NCI-H2171 treated with DMSO at 0.1 percent for 48 hours (cell line): ENCODE measurements around the gene RBM47.
"Not testable (repeated sequence)": the region's sequence is repeated elsewhere in the genome, so short reads cannot be mapped to it uniquely, and the experiment has no call there.

Experiments used
- DNase-seq: peaks from one replicate; lab custom pipeline; 2025; lab: John Stamatoyannopoulos, UW

The RBM47 gene

DNA sequence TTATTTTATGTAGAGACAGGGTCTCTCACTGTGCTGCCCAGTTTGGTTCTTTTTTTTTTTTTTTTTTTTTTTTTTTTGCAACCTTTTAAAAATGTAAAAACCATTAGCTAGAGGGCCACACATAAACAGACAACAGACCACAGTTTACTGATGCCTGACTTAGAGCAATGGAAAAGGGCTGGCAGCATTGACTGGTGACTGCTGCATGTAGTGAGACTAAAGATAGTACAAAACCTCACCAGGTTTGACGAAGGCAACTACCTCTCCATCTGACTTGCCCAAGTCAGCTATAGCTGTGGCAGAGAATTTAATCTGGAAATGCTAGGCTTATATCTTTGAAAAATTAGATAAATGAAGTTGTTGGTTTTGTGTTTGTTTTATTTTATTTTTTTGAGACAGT lies 102.9 kb downstream of the RBM47 start:
- no peak for DNase-seq

DNA sequence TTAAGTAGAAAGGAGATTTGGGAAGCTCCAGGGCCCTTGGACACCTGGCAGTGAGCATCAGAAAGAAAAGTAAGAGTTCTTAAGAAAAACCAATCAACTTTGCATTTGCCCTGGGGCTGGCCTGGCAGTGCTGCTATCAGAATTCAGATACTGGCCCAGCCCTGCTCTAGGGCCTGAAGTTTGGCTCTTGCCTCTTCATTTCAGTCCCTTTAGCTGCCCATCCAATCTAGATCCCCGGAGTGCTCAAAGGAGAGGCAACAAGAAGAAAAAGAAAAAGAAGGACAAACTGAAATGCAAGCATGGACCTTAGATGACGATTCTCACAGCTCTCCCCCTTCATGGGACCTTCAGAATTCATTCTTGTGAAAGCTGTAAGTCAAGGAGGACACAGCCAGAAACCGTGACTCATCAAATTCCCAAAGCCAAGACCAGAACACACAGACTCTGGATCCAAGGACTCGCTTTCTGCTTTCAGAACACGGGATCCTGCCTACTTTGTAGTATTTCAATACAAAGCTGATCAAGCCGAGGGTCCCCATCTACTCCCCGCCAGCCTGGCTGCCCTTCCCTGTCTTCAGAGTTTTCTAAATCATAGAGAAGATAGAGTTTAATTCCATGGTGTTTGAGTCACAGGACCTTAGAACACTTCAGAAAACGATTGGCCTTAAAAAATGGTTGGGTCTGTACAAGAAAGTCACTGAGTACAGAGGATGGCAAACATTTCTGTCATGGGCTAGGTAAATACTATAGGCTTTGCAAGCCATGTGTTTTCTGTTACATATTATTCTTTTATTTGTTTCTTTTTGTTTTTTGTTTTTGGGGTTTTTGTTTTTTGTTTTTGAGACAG lies 103.7 kb downstream of the RBM47 start:
- no peak for DNase-seq

DNA sequence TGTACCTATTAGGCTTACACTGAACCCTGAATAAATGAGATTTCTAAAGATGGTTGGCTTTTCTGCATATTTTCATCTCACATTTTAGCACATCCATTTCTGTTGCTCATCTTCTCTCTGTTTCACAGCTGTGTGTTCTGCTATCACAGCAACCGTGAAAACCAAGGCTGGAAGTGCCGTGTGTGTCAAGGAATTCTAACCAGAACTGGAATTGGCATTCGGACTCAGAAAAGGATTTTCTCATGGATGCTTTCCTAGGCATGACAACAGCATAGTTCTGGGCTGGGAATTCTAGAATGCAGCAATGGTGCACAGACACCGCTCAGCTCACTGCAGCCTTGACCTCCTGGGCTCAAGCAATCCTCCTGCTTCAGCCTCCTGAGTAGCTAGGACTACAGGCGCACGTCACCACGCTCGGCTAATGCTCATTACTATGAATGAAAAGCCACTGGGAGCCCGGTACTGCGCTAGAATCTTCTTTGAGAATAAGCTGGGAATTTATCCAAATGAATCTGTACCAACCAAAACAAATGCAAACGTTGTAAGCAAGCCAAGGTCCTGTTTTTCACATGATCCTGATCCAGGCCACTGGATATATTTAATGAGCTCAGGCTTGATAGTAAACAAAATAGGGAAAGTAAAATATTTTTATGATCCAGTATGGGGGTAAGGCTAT lies 105.2 kb downstream of the RBM47 start:
- DNase-seq, result no peak

DNA sequence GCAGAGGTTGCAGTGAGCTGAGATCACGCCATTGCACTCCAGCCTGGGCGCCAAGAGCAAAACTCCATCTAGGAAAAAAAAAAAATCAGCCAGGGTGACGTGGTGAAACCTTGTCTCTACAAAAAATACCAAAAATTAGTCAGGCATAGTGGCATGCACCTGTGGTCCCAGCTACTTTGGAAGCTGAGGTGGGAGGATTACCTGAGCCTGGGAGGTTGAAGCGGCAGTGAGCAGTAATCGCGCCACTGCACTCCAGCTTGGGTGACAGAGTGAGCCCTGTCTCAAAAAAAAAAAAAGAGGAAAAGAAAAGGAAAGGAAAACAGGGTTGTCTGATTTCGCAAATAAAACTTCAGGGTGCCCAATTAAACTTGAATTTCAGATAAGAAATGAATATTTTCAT lies 106.1 kb downstream of the RBM47 start:
- DNase-seq, result peak; percentile 13

DNA sequence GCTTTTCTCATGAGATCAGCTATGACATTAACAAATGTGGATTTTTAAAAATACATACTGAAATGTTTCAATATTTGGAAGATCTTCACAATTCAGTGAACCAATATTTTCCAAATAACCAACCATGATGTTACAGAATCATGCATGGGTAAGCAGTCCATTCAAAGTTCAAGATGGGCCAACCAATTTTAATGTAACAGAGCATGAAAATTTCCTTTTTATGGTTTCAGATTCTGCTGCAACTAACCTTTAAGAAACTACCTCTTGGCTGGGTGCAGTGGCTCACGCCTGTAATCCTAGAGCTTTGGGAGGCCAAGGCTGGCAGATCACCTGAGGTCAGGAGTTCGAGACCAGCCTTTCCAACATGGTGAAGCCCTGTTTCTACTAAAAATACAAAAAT lies 107.7 kb downstream of the RBM47 start:
- DNase-seq, result no peak

DNA sequence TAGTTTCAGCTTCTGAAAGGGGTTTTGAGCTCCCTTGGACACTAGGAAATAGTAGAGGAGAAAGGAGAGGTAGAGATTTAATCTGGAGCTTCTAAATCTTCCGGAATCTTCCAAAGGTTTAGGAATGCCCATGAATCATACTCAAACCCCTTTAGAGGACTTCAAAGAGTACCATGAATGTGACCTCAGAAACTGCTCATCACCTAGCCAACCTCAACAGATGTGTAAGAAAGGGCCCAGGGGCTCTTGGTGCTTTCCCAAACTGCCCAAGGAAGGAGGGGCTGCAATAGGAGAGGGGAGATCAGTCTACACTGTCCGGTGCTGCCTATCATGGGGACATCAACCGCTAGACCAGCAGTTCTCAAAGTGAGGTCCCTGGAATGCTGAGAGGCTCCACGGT lies 109.1 kb downstream of the RBM47 start:
- DNase-seq, result no peak

DNA sequence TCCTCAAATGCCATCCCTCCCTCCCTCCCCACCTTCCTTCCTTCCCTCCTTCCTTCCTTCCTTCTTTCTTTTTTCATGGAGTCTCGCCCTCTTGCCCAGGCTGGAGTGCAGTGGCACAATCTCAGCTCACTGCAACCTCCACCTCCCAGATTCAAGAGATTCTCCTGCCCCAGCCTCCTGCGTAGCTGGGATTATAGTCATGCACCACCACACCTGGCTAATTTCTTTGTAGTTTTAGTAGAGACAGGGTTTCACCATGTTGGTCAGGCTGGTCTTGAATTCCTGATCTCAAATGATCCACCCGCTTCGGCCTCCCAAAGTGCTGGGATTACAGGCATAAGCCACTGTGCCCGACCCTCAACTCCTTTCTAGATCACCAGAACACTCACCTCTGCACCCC lies 112.6 kb downstream of the RBM47 start:
- DNase-seq, result not testable (repeated sequence)

DNA sequence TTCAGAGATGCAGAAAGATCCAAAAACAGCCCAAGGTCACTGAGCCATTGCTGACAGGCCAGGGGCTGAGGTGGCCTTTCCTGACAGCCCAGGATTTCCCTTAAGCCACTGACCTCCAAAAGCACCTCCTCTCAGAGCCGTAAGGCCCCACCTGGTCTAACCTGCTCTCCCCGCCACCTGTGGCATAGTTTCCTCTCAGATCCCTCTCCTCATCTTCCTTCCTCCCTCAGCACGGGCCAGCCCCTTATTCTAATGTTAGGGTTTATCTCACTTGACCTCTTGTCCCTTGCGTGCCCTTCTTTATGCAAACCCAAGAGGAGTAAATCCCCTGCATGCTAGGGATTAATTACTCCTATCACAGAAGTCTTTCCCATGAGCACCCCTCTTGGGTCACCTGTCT lies 113.0 kb downstream of the RBM47 start:
- no peak for DNase-seq

DNA sequence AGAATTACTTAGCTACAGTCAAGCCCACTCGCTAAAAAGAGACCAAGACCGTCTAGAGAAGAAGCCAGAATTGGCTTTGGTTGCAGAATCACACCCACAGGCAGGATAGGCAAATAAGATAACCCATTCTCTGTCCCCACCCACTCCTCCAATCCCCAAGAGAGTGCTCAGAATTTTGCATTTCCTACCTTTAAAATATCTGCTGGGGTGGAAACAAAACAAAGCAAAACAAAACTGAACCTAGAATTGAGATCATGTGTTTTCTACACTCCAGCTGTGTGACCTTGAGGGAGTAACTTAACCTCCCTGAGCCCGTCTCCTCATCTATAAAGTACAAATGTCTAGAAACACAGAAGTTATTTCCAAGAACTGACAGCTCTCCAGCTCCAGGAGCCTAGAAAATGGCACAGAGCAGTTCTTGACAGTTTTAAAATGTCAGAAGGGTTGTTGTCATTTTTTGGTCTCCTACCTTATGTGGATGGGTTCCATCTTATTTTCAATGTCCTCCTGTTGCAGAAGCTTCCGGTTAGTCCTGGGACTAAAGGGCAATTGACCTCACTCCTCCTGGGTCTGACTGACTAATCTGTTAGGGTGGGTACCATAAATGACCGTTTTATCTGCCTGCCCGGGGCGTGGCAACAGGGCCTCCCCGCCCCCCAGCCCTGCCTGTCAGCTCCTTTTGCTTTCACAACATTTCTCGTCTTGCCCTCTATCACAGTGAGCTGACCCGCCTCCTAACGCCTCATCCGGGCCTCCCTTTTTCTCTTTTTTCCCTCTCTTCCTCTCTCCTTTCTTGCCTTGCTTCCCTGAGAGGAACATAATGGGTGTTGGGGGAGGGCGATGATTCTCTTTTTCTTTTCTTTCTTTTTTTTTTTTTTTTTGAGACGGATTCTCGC lies 114.0 kb downstream of the RBM47 start:
- no peak for DNase-seq

DNA sequence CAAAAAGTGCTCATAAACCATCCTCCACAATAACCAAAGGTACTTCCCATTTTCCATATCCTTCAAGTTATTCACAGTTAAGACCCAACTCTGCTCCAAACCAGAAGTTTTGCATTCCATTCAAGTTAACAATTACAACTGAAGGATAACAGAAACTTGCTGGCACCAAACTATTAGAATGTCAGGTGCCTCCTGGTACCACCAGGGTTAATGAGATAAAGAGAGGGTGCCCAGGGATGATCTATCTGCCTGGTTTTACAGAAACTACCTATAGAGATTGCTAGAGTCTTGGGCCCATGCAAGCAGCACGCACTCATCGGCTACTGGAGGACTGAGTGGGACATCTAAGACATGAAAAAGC lies 114.6 kb downstream of the RBM47 start:
- DNase-seq, result no peak

DNA sequence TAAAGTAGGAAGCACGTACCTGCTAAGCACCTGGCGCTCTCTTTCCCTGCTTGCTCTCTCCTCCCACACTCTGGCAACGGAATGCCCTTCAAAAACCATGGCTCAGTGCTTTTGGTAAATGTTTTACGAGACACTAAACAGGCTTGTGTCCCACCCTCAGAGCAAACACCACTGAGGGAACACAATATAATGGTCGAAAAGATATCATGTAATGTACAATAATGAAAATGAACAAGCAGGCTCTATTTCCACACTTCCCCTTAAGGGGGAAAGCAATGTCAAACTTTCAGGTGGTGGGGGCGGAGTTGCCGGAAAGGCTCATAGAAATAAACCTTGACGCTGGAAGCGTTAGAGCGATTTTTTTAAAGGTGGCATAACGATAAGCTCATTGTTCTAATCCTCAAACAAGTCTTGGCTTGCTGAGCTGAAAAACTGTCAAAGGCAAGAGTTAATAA lies 115.1 kb downstream of the RBM47 start:
- no peak for DNase-seq

DNA sequence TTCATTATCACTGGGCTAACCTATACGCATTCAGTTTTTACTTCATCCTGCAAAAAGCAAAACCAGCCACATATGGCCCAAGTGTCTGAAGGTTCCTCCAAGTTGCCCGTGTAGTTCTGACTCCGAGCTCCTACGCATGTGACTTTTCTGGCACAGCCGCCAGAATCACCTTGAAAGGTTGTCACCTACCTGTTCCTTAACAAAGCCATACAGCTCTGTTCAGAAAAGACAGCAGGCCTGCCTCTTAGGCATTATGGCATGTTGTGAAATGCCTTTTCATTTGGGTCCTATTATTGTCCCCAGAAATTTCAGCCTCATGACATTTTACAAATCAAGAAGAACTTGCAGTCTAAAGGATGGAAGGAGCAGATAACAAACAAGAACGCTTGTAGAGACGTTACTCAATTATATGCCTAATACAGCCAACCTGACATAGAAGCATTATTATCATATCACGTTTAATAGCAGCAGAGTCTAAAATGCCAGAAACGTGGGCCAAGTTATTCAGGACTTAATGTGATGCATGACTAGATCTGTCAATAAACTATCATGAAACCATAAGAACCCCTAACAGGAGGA lies 118.5 kb downstream of the RBM47 start:
- no peak for DNase-seq

DNA sequence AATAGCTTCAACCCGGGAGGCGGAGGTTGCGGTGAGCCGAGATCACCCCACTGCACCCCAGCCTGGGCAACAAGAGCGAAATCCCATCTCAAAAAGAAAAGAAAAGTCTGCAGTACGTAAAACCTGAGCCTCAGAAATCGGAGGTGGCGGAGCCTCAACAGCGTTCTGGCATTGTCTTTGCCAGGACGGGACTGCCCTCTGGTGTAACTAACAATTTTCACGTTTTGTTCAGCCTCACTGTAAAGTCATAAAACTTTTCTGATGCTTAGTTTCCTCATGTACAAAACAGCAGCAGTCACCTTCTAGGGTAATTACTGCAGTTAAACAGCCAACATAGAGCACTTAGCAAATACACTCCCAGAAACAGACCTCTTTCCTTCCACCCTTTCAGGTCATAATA lies 121.7 kb downstream of the RBM47 start:
- no peak for DNase-seq

DNA sequence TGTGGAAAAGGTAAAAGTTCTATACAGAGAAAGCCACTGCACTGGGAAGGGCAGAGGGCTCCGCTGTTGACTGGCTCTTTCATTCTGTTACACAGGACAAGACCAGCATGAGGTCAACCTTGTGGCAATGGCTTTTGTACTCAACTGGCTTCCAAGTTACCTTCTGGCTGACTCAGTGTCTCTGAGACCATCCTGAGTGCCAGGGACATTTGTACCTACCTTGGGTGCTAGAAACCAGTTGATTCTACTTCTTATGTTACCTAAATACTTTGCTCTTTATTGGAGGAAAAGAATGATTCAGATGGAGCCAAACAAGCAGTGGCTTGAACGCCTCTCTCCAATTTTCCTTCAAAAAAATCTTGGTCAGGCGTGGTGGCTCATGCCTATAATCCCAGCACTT lies 123.2 kb downstream of the RBM47 start:
- DNase-seq, result no peak

DNA sequence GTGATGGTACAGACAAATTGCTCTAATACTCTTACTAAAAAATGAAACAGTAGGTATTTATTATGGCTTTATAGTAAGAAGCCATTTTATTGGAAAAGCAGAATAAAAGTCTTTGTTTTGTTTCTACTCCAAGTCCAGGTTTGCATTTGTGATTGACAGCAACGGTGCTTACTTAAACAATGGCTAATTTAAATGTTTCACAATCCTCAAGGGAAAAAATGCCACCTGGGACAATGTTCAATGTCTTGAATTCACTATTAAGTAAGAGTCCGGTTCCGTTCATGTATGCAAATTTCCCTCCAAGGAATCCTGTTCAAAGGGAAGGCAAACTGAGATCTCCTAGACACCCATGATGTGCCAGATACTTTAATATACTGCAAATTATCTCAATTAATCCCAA lies 123.6 kb downstream of the RBM47 start:
- no peak for DNase-seq

DNA sequence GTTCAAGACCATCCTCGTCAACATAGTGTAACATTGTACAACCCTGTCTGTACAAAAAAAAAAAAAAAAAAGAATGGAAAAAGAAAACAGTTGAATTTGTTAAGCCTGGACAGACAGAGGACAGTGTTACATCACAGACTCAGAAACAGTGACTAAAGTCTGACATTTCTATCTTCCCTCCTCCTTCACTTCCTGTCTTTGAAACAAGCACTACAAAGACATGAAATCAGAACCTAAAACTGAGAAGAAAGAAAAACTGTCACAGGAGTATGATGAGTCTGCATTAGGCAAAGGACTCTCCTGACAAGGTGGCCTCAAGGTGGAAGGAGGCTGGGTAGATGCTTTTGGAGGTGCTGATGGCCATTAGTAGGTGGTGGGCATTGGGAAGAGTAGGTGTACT lies 126.7 kb downstream of the RBM47 start:
- DNase-seq, result no peak

DNA sequence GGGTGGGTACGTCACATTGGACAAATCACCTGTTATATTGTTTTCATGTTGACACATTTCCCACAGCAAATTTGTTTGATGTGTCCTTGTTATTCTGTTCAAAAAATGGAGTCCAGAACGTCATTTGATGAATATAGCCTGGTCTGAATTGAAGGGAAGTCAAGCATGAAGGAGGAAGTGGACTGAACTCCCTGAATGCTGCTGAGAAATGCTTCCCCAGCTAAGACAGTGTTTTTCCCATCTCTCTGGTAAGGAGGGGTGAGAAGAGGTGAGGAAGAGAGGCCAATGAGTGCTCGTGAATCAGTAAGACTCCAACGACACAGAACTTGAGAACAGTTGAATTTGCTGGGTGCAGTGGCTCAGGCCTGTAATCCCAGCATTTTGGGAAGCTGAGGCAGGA lies 127.4 kb downstream of the RBM47 start:
- no peak for DNase-seq

DNA sequence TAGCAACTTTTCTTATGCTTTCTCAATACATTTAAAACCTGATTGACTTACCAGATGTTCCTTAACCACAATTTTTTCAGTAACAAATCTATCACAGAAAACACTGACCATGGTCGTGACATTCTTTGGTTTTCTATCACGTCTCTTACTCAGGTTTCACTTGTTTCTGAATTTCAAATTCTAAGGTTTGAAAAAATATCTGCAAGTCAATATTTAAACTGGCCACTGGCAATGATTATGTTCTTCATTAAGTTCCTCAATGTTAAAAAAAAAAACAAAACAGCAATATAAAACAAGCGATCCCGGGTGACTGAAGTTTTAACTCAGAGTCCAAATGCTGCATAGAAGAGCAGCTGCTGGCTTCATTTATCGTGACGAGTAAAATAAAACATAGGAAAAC lies 128.9 kb downstream of the RBM47 start:
- DNase-seq, result no peak

DNA sequence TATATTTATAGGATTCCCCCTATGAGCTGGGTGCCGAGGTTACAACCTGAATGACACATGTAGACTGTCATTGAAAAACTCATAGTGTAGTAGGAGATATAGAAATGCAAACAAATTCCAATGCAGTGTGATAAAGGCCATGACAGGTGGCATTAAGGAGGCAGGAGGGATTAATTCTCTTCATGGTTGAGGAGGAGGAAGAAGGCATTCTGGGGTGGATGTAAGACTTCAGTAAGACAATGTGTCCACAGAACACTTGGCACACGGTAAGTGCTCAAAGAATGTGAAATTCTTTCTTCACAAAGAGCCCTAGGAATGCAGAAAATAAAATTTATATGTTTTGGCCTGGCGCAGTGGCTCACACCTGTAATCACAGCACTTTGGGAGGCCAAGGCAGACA lies 136.5 kb downstream of the RBM47 start:
- DNase-seq, result no peak

DNA sequence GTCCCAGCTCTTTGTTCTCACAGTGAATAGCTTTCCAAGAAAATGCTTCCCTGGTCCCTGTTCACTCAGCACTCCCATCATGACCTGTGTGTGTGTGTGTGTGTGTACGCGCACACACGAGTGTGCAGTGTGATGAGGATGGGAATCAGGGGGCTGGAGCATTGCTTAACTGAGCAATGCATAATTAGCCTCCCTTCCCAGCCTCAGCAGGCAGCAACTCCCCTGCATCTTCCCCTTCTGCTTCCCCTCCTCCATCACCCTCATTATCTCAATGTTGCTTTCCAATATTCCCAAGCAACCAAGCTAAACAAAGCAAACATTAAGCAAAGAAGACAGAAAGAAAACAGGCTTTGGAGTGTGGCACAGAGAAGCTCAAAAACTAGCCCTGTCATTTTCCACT lies 137.0 kb downstream of the RBM47 start:
- DNase-seq, result peak; percentile 3

DNA sequence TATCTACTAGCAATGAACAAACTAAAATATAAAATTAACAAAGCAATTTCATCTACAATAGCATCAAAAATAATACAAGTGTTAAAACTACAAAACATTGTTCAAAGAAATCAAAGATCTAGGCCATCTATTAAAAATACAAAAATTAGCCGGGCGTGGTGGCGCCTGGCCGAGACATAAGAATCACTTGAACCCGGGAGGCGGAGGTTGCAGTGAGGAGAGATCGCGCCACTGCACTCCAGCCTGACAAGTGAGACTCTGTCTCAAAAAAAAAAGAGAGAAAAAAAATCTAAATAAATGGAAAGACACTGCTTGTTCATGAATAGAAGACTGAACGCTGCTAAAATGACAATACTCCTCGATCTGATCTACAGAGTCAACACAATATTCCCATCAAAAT lies 139.2 kb downstream of the RBM47 start:
- DNase-seq, result no peak

DNA sequence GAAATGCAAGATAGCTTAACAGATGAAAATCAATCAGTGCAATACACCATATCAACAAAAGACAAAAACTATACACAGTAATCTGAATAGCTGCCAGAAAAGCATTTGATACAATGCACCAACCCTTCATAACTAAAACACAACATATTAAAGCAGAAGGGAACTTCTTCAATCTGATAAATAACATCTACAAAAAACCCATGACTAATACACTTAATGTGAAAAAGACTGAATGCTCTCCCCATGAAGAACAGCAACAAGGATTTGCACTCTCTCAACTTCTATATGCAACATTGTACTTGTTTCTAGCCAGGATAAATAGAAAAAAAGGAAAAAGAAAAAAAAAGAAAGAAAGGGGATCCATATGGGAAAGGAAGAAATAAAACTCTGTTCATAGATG lies 139.7 kb downstream of the RBM47 start:
- no peak for DNase-seq
